Raji (cell line): ENCODE data around the gene INF2.

Experiments used
- POLR2A ChIP-seq: IDR thresholded peaks from 2 replicates; pipeline ENCODE4 v1.6.1; 2011; ENCODE audit warnings: low read depth, low read length, control low read depth; ENCODE audit not compliant: insufficient read depth

Gene INF2

GRCh38 chr14:104683653-104684448, 5.6 kb upstream of the INF2 start:
- no peak for TF ChIP-seq POLR2A

- no peak for TF ChIP-seq POLR2A
These were observed 5.0 kb upstream of the INF2 start for GRCh38 chr14:104684449-104684821.

DNA sequence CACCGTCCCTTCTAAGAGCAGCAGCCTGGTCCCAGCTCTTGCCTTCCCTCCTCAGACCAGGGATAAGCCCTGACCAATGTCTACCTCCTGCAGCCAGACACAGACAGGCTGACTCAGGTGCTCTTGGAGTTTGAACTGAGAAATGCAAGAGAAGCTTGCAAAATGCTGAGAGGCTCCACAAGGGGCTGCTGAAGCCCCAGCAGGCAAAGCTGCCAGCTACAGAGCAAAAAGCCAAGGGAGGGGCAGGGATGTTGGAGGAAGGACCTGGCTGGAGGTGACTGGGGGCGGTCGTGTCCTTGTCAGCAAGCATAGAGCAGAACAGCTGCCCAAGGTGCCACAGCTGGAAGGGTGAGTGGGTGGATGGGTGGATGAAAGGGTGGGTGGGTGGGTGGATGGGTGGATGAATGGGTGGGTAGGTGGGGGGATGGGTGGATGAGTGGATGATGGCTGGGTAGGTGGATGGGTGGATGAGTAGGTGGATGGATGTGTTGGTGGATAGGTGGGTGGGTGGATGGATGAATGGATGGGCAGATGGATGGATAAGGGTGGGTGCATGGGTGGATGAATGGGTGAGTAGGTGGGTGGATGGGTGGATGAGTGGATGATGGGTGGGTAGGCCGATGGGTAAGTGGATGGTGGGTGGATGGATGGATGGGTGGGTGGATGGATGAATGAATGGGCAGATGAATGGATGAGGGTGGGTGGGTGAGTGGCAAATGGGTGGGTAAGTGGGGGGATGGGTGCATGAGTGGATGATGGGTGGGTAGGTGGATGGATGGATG, 4.0 kb upstream of the INF2 start:
- TF ChIP-seq POLR2A, result no peak

- no peak for TF ChIP-seq POLR2A
These were observed 3.3 kb upstream of the INF2 start for GRCh38 chr14:104685998-104686610.

DNA sequence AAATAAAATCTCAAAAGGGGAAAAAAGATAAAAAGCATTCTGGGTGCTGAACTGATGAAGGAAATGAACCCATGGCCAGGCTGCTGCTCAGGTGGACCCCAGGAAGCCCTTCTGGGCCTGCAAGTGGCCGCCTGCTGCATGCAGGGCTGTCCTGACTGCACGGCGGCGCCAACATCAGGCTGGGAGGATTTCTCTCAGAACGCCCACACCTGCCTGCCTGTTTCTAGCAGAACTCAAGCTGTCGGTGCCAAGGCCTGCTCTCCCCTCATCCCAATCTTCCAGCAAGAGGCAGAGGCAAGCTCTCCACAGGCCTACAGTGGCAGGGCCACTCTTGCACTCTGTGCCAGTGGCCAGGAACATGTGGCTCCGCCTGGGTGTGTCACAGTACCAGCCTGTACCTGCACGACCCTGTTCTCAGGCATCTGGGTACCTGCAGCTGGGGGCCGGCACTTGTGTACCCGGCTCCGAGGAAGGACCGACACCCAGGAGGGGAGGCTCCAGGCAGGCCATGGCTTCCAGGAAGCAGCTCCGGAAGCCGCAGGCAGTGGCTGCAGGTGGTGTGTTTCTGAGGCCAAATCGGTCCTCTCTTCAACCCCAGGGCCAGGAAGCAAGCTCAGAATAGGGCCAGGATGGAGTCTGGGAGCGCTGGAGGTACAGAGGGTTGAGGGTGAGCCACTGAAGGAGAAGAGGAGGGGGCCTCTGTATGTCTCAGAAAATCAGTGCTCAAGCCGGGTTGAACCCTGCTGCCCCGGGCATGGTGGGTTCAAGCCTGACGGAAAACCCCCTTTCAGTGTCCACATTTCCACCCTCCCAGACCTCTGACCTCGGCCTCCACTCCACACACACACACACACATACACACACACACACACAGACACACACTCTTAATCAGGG, 2.5 kb upstream of the INF2 start:
- TF ChIP-seq POLR2A, result no peak

DNA sequence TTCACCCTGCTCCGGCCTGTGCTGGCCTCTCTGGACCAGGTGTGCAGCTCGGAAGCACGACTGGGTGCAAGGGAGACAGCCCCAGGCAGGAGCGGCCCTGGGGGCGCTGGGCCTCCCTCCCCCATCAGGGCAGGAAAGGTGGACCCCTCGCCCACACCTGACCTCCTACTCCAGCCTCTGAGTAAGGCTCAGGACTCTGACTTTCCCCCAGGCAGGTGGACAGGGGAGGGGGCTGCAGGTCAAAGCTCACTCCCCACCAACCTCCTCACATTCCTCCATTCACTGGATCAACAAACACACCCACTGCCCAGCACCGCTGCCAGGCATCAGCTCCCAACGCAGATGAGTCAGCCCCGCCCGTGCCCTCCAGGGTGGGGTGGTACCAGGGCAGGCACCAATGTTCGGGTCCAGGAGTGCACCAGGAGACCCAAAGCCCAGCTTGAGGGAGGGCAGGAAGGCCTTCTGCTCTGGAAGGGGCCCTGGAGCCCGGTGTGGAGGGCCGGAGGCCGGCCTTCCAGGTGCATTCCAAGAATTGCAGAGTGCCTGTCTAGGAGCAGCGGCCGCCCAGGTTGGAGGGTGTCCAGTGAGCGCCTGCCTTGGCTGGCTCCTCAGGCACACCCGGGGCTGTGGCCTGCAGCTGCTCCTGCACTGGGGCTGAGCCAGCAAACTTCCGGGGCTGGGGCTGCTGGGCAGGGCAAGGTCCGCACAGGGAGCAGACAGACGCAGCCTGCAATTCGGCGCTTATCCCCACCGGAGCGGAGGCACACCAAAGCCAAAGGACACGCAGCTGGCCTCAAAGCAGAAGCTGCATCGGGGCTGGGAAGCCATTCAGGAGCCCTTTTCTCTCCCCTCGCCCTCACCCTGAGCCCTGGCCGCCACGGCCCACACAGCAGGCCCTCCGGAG, 1.6 kb upstream of the INF2 start:
- TF ChIP-seq POLR2A, result no peak

DNA sequence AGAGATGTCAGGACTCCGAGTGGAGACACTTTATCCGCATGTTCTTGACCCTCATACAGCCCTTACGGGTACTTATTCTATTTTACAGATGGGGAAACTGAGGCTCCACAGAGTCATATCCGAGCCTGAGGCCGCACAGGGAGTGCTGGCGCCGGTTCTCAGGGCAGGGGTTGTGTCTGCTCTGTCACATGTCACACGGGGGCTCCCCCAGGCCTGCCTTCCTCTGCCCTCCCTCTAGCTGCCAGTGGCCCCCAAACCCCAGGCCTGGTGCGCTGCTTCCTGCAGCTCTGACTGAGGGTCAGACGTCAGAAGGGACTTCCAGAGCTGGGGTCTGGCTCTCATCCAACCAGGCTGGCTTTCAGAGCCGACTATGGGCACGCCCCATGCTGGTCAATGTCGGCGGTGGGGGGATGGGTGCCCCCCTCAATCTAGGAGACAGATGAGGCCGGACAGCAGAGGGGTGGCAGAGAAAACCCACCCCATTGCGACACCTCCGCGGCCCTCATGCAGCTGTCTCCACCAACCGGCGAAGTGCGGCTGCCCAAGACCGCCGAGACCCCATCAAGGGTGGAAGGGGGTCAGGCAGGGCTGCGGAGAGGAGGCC, 811 bp upstream of the INF2 start:
- no peak for TF ChIP-seq POLR2A

GRCh38 chr14:104689881-104690711, 678 bp downstream of the INF2 start:
- no peak for TF ChIP-seq POLR2A

DNA sequence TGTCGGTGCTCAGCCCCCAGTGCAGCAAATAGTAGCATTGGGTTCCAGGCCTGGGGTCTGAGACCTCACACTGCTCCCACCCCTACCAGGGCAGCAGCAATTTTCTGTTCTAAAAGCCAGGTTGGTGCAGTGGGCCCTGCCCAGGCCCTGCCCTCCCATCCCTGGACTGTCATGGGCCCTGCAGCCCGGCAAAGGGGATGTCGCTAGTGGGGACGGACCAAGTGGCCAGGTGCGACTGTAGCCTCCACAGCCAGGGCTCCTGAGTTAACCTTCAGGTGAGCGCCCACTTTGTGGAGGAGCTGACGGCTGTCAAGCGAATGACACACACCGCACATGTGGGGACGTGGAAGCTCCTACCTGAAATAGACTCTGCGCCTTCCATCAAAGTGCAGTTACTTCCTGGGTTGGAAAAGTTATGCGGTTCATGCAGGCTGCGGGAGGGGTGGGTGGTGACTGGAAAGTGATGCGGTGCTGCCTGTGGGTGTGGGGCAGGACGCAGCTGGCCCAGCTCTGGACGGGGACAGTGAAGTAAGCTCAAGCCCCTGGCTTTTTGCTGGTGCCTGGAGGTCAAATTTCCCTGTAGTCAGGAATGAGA, 1.5 kb downstream of the INF2 start:
- TF ChIP-seq POLR2A, result no peak

DNA sequence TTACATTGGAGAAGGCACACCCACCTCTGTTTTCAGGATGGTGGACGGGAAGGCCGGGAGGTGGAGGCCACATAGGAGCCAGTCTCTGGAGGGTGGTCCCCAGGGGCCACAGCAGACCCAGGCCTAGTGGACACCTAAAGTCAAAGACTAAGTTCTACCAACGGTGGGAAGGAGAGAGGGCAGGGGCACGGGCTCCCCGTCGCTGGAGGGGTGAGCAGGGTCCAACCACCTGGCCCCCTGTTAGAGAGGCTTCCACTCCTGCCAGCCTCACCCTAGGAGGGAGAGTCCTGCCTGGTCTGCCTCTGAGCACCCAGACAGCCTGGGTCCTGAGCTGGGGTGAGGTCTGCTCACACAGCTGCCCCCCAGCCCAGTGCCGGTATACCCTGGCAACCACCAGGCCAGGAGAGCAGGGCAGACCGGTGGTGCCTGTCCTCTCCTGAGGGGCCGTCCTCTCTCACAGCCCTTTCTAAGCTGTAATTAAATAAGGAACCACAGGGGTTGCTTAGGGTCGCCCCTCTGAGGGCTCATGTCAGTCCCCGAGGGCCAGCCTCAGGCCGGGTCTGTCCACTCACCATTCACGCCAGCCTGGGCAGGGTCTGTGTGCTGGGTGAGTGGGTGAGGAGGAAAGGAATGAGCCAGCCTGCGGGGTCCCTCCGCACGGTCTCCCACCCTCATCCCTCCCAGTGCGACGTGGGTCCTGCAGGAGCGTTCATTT, 2.3 kb downstream of the INF2 start:
- TF ChIP-seq POLR2A, result no peak

DNA sequence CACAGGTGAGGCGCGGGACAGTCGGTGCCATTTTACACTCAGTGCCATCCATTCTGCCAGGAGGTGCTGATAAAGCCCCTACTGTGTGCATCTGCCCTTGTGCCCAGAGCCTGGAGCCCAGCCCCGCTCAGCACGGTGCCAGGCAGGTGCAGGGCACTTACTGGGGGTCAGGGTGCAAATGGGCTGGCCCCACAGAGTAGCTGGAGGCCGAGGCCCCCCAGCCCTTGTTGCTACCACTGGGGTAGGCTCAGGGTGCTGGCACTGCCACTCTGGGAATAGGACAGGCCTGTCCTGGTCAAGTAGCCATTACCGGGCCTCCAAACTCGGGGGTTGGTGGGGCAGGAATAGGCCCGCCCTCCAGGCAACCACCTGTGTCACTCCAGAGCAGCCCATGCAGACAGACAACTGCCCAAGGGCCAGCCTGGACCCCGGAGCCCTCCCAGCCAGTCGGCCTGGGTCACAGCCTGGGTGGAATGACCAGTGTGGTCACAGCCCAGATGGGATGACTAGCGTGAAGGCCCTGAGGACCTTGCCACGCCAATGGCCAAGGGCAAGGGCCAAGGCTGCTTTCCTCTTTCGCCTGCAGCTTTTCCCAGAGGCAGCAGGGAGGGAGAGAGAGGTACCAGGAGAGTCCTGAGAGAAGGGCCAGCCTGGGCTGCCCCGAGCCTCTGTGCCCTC, 3.0 kb downstream of the INF2 start:
- no peak for TF ChIP-seq POLR2A
